GM12891 (cell line): ENCODE measurements around the gene CHRNA3.
A peak's percentile ranks its signal among the peaks of the same experiment; 100 is the strongest.

Experiments
- DNase-seq: peaks from one replicate; pipeline ENCODE4 v3.0.0; 2011; ENCODE audit warnings: low spot score; ENCODE audit not compliant: insufficient read length
- FAIRE-seq: peaks from 2 replicates; lab custom pipeline; 2011; peaks lifted over from hg19 to GRCh38; lab: Jason Lieb, UNC
- PAX5 ChIP-seq: IDR thresholded peaks from 2 replicates; pipeline ENCODE4 v1.6.1; 2011; ENCODE audit warnings: low read length, moderate library complexity, mild to moderate bottlenecking; ENCODE audit not compliant: insufficient read depth, severe bottlenecking
- POLR2A ChIP-seq: IDR thresholded peaks from 2 replicates; pipeline ENCODE4 v1.6.1; 2011; ENCODE audit warnings: low read depth, low read length, control low read depth
- POLR2AphosphoS5 ChIP-seq: IDR thresholded peaks from 2 replicates; pipeline ENCODE4 v1.6.1; 2011; ENCODE audit warnings: low read depth, low read length, control low read depth
- POU2F2 ChIP-seq: IDR thresholded peaks from 2 replicates; pipeline ENCODE4 v1.6.1; 2011; ENCODE audit warnings: low read depth, mild to moderate bottlenecking, control low read depth, low read length, moderate library complexity
- SPI1 ChIP-seq: IDR thresholded peaks from 2 replicates; pipeline ENCODE4 v1.6.1; 2011; ENCODE audit warnings: low read depth, low read length, control low read depth
- TAF1 ChIP-seq: IDR thresholded peaks from 2 replicates; pipeline ENCODE4 v1.6.1; 2011; ENCODE audit warnings: low read depth, low read length, control low read depth

The CHRNA3 gene

GRCh38 chr15:78638658-78639314 lies 18.0 kb upstream of the CHRNA3 start:
- DNase-seq (peak; percentile 77), FAIRE-seq (no peak)
- TF ChIP-seq SPI1 (no peak), POLR2A (no peak), PAX5 (no peak), POU2F2 (no peak), TAF1 (no peak), POLR2AphosphoS5 (no peak)

GRCh38 chr15:78637776-78638435 lies 17.1 kb upstream of the CHRNA3 start:
- no peak for DNase-seq
- no peak for FAIRE-seq
- no peak for TF ChIP-seq POLR2A
- TF ChIP-seq SPI1 = no peak
- TF ChIP-seq POU2F2 = no peak
- no peak for TF ChIP-seq PAX5
- no peak for TF ChIP-seq POLR2AphosphoS5
- no peak for TF ChIP-seq TAF1

- FAIRE-seq (no peak), DNase-seq (no peak)
- TF ChIP-seq POLR2A = no peak
- TF ChIP-seq SPI1 = peak; percentile 72
Measured at GRCh38 chr15:78636378-78636859, 15.6 kb upstream of the CHRNA3 start.

GRCh38 chr15:78635346-78635745 lies 14.6 kb upstream of the CHRNA3 start:
- FAIRE-seq (no peak), DNase-seq (no peak)
- TF ChIP-seq POLR2A (no peak), TAF1 (no peak), POU2F2 (no peak), PAX5 (no peak), POLR2AphosphoS5 (no peak), SPI1 (no peak)

GRCh38 chr15:78634210-78635145 lies 13.7 kb upstream of the CHRNA3 start:
- FAIRE-seq = no peak
- DNase-seq = no peak
- no peak for TF ChIP-seq TAF1
- TF ChIP-seq POLR2A = no peak
- no peak for TF ChIP-seq POLR2AphosphoS5
- no peak for TF ChIP-seq POU2F2

- TF ChIP-seq POLR2A = no peak
- no peak for TF ChIP-seq TAF1
- TF ChIP-seq SPI1 = no peak
- TF ChIP-seq POLR2AphosphoS5 = no peak
- no peak for TF ChIP-seq POU2F2
- TF ChIP-seq PAX5 = no peak
- DNase-seq (no peak), FAIRE-seq (no peak)
Measured at GRCh38 chr15:78633348-78633747, 12.6 kb upstream of the CHRNA3 start.

GRCh38 chr15:78630886-78631633 lies 10.3 kb upstream of the CHRNA3 start:
- DNase-seq = no peak
- TF ChIP-seq SPI1 (no peak), PAX5 (no peak), POLR2A (no peak), TAF1 (no peak)
- no peak for FAIRE-seq

- DNase-seq (no peak), FAIRE-seq (no peak)
- TF ChIP-seq POLR2A = no peak
- no peak for TF ChIP-seq SPI1
- TF ChIP-seq TAF1 = no peak
- no peak for TF ChIP-seq PAX5
- no peak for TF ChIP-seq POLR2AphosphoS5
- no peak for TF ChIP-seq POU2F2
Measured at GRCh38 chr15:78629716-78630065, 8.9 kb upstream of the CHRNA3 start.
